Prostate gland (tissue), 2 donors: ENCODE data around the gene ZNF653.

ENCODE experiments used
- POLR2AphosphoS5 ChIP-seq: sonication (generic); formaldehyde crosslinking; IDR thresholded peaks from one replicate; pipeline ENCODE4 v1.6.1; 2017; ENCODE audit warnings: antibody characterized with exemption
- TF ChIP-seq, protein P1 (sequence below), 4 experiments: fragments of 200-600 bp in 2 of 4; fragments of 450-650 bp in 2 of 4; sonication (generic) in 2 of 4; IDR thresholded peaks; 1 replicate in 3 of 4; 2 replicates in 1 of 4; pipeline ENCODE4 v1.5.1; 2016 to 2019; ENCODE audit warnings: antibody characterized with exemption in 4 of 4, mild to moderate bottlenecking in 2 of 4, moderate library complexity in 2 of 4

DNA sequence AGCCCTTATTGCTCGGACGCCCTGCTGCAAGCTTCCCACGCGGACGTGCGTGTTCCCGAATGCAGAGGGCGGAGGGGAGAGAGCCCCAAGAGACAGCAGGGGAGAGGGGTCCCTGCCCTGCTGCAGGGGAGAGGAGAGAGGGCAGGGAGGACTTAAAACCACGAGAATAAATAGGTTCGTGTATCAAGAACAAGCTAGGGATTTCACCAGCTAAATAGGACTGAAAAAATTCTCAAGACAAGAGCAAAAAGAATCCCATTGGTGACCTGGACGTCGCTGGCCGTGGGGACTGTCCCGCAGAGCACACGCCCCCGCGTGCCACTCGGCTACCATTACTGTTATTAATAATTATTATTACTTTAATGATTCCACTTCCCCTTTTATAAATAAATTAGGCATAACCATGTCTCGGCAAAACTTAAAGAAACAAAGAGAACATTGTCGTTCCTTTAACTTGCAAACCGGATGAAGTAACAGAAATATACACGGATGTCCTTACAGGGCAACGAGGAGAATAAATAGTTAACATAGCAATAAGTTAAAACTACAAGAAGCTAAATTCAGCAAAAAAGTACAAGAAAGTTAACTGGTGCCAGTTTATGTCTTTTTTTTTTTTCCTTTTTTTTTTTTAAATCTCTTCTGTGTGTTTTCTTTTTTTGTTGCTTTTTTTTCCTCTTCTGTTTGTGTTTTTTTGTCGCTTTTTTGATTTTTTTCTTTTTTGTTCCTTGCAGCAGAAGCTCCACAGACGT lies 53.6 kb downstream of the ZNF653 start:
- TF ChIP-seq, protein P1, sequence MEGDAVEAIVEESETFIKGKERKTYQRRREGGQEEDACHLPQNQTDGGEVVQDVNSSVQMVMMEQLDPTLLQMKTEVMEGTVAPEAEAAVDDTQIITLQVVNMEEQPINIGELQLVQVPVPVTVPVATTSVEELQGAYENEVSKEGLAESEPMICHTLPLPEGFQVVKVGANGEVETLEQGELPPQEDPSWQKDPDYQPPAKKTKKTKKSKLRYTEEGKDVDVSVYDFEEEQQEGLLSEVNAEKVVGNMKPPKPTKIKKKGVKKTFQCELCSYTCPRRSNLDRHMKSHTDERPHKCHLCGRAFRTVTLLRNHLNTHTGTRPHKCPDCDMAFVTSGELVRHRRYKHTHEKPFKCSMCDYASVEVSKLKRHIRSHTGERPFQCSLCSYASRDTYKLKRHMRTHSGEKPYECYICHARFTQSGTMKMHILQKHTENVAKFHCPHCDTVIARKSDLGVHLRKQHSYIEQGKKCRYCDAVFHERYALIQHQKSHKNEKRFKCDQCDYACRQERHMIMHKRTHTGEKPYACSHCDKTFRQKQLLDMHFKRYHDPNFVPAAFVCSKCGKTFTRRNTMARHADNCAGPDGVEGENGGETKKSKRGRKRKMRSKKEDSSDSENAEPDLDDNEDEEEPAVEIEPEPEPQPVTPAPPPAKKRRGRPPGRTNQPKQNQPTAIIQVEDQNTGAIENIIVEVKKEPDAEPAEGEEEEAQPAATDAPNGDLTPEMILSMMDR (IDR thresholded peaks at IDR 0.05): no peak
- no peak for TF ChIP-seq POLR2AphosphoS5
